Hepatocyte (in vitro differentiated cells): ENCODE data around the gene NIPAL3. TPM values are rescaled to one million over a fixed set of nuclear protein-coding genes. Genes with fewer than 3 reads are reported as not detected.

Experiments
- DNase-seq: peaks from one replicate; pipeline ENCODE4 v3.0.0-alpha.2; 2016; ENCODE audit warnings: low spot score
- H2AFZ ChIP-seq: fragments of 200-600 bp; sonication (generic); 2 replicates; pipeline ENCODE4 v1.6.0; 2016; ENCODE audit warnings: antibody characterized with exemption, mild to moderate bottlenecking
- H3K27ac ChIP-seq: fragments of 200-600 bp; sonication (generic); 2 replicates; pipeline ENCODE4 v1.5.1; 2016; ENCODE audit warnings: mild to moderate bottlenecking
- H3K27me3 ChIP-seq: fragments of 200-600 bp; sonication (generic); 2 replicates; pipeline ENCODE4 v1.6.1; 2016
- H3K36me3 ChIP-seq: fragments of 200-600 bp; sonication (generic); replicated peaks from 2 replicates; pipeline ENCODE4 v1.5.1; 2016; ENCODE audit warnings: low read depth; ENCODE audit not compliant: insufficient read depth
- H3K4me1 ChIP-seq: fragments of 200-600 bp; sonication (generic); 2 replicates; pipeline ENCODE4 v1.5.1; 2016; ENCODE audit warnings: mild to moderate bottlenecking, moderate library complexity; ENCODE audit not compliant: insufficient read depth
- H3K4me2 ChIP-seq: fragments of 200-600 bp; sonication (generic); 2 replicates; pipeline ENCODE4 v1.6.0; 2016
- H3K4me3 ChIP-seq: fragments of 200-600 bp; sonication (generic); 2 replicates; pipeline ENCODE4 v1.5.1; 2016; ENCODE audit warnings: mild to moderate bottlenecking
- H3K79me2 ChIP-seq: fragments of 200-600 bp; sonication (generic); 2 replicates; pipeline ENCODE4 v1.6.0; 2017; ENCODE audit warnings: mild to moderate bottlenecking
- H3K9me2 ChIP-seq: fragments of 200-600 bp; sonication (generic); replicated peaks from 2 replicates; pipeline ENCODE4 v1.6.0; 2017; ENCODE audit warnings: mild to moderate bottlenecking; ENCODE audit not compliant: insufficient read depth
- H3K9me3 ChIP-seq: fragments of 200-600 bp; sonication (generic); 2 replicates; pipeline ENCODE4 v1.5.1; 2016; ENCODE audit warnings: low read depth, mild to moderate bottlenecking
- H4K20me1 ChIP-seq: fragments of 200-600 bp; sonication (generic); 2 replicates; pipeline ENCODE4 v1.6.0; 2016; ENCODE audit warnings: mild to moderate bottlenecking; ENCODE audit not compliant: insufficient read depth, poor library complexity, severe bottlenecking
- EZH2 ChIP-seq: fragments of 200-600 bp; sonication (generic); IDR thresholded peaks from 2 replicates; pipeline ENCODE4 v1.6.1; 2016; ENCODE audit warnings: antibody characterized with exemption, mild to moderate bottlenecking, borderline replicate concordance
- EZH2phosphoT487 ChIP-seq: fragments of 200-600 bp; sonication (generic); IDR thresholded peaks from one replicate; pipeline ENCODE4 v1.6.1; 2018; ENCODE audit warnings: antibody characterized with exemption, mild to moderate bottlenecking, low read depth, moderate library complexity; ENCODE audit not compliant: unreplicated experiment, severe bottlenecking
- WGBS: methylation state at CpG from one replicate; pipeline ENCODE4 v1.1.6; 2016; ENCODE audit warnings: low lambda C conversion rate; ENCODE audit errors: missing lambda C conversion rate; 5-methylcytosine and 5-hydroxymethylcytosine counted together
- polyA plus RNA-seq: library from polyadenylated mRNA; unstranded; fragments of >200 nt; fragmentation: Nextera tagmentation; extraction: Ambion mirVana; gene quantifications from 2 replicates; pipeline ENCODE4 v1.2.1, GENCODE V29; 2016
- total RNA-seq: library from RNA; depleted of rRNA; stranded (reverse); fragments of >200 nt; gene quantifications from 2 replicates; pipeline ENCODE4 v1.2.3, GENCODE V29; 2014
- TF ChIP-seq, protein P1 (sequence below): fragments of 200-600 bp; sonication (generic); IDR thresholded peaks from 2 replicates; pipeline ENCODE4 v1.5.1; 2016; ENCODE audit warnings: antibody characterized with exemption, mild to moderate bottlenecking; ENCODE audit not compliant: poor library complexity

Gene NIPAL3
- total and polyA plus RNA-seq, 2 experiments from 2014 or later = 26.6 to 27.3 TPM

- Histone ChIP-seq H2AFZ (no peak overlapping the region), H3K36me3 (no peaks in the 10 kb centered on the region), H3K4me1 (no peaks in the 10 kb centered on the region), H4K20me1 (no peaks in the 10 kb centered on the region), H3K4me2 (no peak overlapping the region), H3K9me3 (no peaks in the 10 kb centered on the region), H3K9me2 (no peaks in the 10 kb centered on the region), H3K27me3 (no peaks in the 10 kb centered on the region), H3K79me2 (peaks cover 30% of the 10 kb centered on the region), H3K27ac (no peak overlapping the region), H3K4me3 (no peak overlapping the region)
- DNase-seq = no peak
- TF ChIP-seq, protein P1, sequence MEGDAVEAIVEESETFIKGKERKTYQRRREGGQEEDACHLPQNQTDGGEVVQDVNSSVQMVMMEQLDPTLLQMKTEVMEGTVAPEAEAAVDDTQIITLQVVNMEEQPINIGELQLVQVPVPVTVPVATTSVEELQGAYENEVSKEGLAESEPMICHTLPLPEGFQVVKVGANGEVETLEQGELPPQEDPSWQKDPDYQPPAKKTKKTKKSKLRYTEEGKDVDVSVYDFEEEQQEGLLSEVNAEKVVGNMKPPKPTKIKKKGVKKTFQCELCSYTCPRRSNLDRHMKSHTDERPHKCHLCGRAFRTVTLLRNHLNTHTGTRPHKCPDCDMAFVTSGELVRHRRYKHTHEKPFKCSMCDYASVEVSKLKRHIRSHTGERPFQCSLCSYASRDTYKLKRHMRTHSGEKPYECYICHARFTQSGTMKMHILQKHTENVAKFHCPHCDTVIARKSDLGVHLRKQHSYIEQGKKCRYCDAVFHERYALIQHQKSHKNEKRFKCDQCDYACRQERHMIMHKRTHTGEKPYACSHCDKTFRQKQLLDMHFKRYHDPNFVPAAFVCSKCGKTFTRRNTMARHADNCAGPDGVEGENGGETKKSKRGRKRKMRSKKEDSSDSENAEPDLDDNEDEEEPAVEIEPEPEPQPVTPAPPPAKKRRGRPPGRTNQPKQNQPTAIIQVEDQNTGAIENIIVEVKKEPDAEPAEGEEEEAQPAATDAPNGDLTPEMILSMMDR = no peak
- TF ChIP-seq EZH2 = no peak
- no peak for TF ChIP-seq EZH2phosphoT487
- 92% methylated on average over 4 of the region's 4 CpGs for WGBS
Measured at GRCh38 chr1:24505816-24506215, 90.2 kb downstream of the NIPAL3 start.

- Histone ChIP-seq H3K4me3 (no peak overlapping the region), H3K27me3 (no peaks in the 10 kb centered on the region), H3K4me1 (no peaks in the 10 kb centered on the region), H3K36me3 (no peaks in the 10 kb centered on the region), H4K20me1 (no peaks in the 10 kb centered on the region), H2AFZ (no peak overlapping the region), H3K9me3 (no peaks in the 10 kb centered on the region), H3K9me2 (no peaks in the 10 kb centered on the region), H3K79me2 (peaks cover 30% of the 10 kb centered on the region), H3K27ac (no peak overlapping the region), H3K4me2 (no peak overlapping the region)
- no peak for DNase-seq
- WGBS = 58% methylated on average over 5 of the region's 5 CpGs
- no peak for TF ChIP-seq EZH2
- TF ChIP-seq, protein P1 = no peak
- no peak for TF ChIP-seq EZH2phosphoT487
Measured at GRCh38 chr1:24506691-24507381, 91.2 kb downstream of the NIPAL3 start.

DNA sequence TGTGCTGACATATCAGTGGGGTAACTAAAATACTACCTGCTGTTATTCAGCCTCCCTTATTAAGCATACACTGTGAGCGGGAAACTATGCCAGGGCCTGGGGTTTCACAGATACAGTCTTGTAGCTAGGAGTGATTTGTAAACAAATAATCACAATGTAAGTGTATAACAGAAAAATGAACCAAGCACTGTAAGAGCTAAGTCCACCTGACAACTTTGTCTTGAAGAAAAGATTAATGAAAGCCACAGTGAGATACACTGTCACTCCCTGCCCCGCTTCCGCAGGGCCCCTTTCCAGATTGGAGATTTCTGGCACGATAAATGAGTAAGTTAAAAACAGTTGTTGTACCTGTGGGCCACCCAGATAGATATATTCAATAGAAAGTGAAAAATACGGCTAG lies 91.8 kb downstream of the NIPAL3 start:
- 96% methylated on average over 5 of the region's 5 CpGs for WGBS
- DNase-seq = no peak

More for the DNA sequence above, 91.8 kb downstream of the NIPAL3 start:
- Histone ChIP-seq H3K4me2 (no peak overlapping the region), H3K79me2 (peaks cover 30% of the 10 kb centered on the region), H3K9me3 (no peaks in the 10 kb centered on the region), H3K36me3 (no peaks in the 10 kb centered on the region), H3K4me3 (no peak overlapping the region), H2AFZ (no peak overlapping the region), H4K20me1 (no peaks in the 10 kb centered on the region), H3K9me2 (no peaks in the 10 kb centered on the region), H3K27ac (no peak overlapping the region), H3K27me3 (no peaks in the 10 kb centered on the region), H3K4me1 (no peaks in the 10 kb centered on the region)
- TF ChIP-seq, protein P1 = no peak
- TF ChIP-seq EZH2phosphoT487 (no peak), EZH2 (no peak)
